Right lung (tissue), 5 donors: Measurements from ENCODE around the gene ATF6B. TPM values are rescaled to one million over a fixed set of nuclear protein-coding genes. Genes with fewer than 3 reads are reported as not detected.

Experiments
- DNase-seq, 2 donors: peaks; one replicate each; pipeline ENCODE4 v3.0.0-alpha.2; 2013
- polyA plus RNA-seq, 5 donors: library from polyadenylated mRNA; unstranded; fragments of 120-200 nt; gene quantifications; one replicate each; pipeline versions ENCODE4 v1.2.1 to v1.2.3, GENCODE V29; 2013; ENCODE audit warnings: inconsistent platforms in 1 of 5, low replicate concordance in 1 of 5; ENCODE audit not compliant: insufficient read length in 5 of 5, insufficient read depth in 1 of 5

The ATF6B gene
- polyA plus RNA-seq, 5 donors: 88.5 to 98.9 (median 91.0) TPM

GRCh38 chr6:32139590-32139989 is 11.5 kb upstream of the ATF6B start:
- no peak for DNase-seq

GRCh38 chr6:32137454-32137853 is 9.4 kb upstream of the ATF6B start:
- no peak for DNase-seq

GRCh38 chr6:32133786-32134185 is 5.7 kb upstream of the ATF6B start:
- no peak for DNase-seq

GRCh38 chr6:32132110-32132509 is 4.1 kb upstream of the ATF6B start:
- no peak for DNase-seq

GRCh38 chr6:32131439-32131948 is 3.4 kb upstream of the ATF6B start:
- no peak for DNase-seq

- no peak for DNase-seq
Observed at GRCh38 chr6:32129297-32130088, 1.4 kb upstream of the ATF6B start.

- DNase-seq: no peak
Observed at GRCh38 chr6:32128751-32129296, 778 bp upstream of the ATF6B start.

- DNase-seq: no peak
Observed at GRCh38 chr6:32127409-32127716, 683 bp downstream of the ATF6B start.

- no peak for DNase-seq
Observed at GRCh38 chr6:32126880-32127279, 1.2 kb downstream of the ATF6B start.

- no peak for DNase-seq
Observed at GRCh38 chr6:32123681-32124080, 4.4 kb downstream of the ATF6B start.

GRCh38 chr6:32120573-32121059 is 7.4 kb downstream of the ATF6B start:
- DNase-seq: no peak

- peak; percentile 74 to 82 for DNase-seq
Observed at GRCh38 chr6:32118782-32119628, 9.0 kb downstream of the ATF6B start.

- no peak for DNase-seq
Observed at GRCh38 chr6:32117461-32117860, 10.6 kb downstream of the ATF6B start.

GRCh38 chr6:32116674-32117073 is 11.4 kb downstream of the ATF6B start:
- DNase-seq: no peak

- DNase-seq: no peak
Observed at GRCh38 chr6:32115623-32116022, 12.4 kb downstream of the ATF6B start.

GRCh38 chr6:32114796-32115195 is 13.2 kb downstream of the ATF6B start:
- DNase-seq: no peak

GRCh38 chr6:32113386-32114352 is 14.4 kb downstream of the ATF6B start:
- DNase-seq: peak; percentile 87 to 91

- DNase-seq: no peak
Observed at GRCh38 chr6:32112431-32112980, 15.5 kb downstream of the ATF6B start.

- DNase-seq: no peak
Observed at GRCh38 chr6:32111424-32112066, 16.5 kb downstream of the ATF6B start.

GRCh38 chr6:32110632-32111031 is 17.4 kb downstream of the ATF6B start:
- DNase-seq: no peak
